Measurements from ENCODE around the gene IFNAR2. TPM values are rescaled to one million over a fixed set of nuclear protein-coding genes. Genes with fewer than 3 reads are reported as not detected.
A peak's percentile ranks its signal among the peaks of the same experiment; 100 is the strongest.

IFNAR2 gene
- total RNA-seq, 4 donors from 2014 or later: 0.20 to 16.5 (median 5.1) TPM

DNA sequence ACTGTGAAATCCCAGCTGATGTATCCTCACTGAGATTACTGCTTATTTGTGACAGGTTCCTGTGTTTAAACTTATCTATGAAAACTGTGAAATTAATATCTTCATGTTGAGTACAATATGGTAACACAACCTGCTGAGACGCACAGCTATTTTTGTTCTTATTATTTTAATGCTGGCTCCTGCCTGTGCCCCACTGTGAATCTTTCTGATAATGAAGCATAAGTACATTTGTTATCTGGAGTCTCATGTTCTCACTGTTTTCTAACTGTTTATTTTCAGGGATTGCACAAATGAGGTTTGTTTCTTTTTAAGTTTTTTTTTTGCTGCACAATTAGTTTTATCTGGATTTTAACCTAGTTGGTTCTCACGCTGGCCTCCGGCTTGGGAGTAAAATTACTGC lies 39.9 kb upstream of the IFNAR2 start:
- H3K36me3 ChIP-seq: no peaks in the 10 kb centered on the region
- no peaks in the 10 kb centered on the region for H3K4me1 ChIP-seq
- in situ Hi-C loops (cut with MboI; ENCODE audit: low pct_ligation_motif_present in 1 of 4, low pct_unique_long_range_greater_than_20kb in 1 of 4, low sequenced_read_pairs in 3 of 4) (loop anchor here in 3 of 4 donors (10.0 kb wide), 4 partner anchors 245 to 355 kb away; no protein-coding TSS in a partner anchor), intact Hi-C loops (cut with DNase I; ENCODE audit: low total_unique reads) (loop anchor here (10.0 kb wide), 1 partner anchor 245 kb away; no protein-coding TSS in a partner anchor)
- H3K27me3 ChIP-seq: peaks cover 35% of the 10 kb centered on the region
- WGBS, 2 donors (ENCODE audit: low coverage in 1 of 2): 54 to 79% methylated on average over 3 of the region's 3 CpGs
- no peaks in the 10 kb centered on the region for H3K9me3 ChIP-seq
- no peak overlapping the region for H3K27ac ChIP-seq
- no peak overlapping the region for H3K4me3 ChIP-seq
- DNase-seq: no peak
- TF ChIP-seq POLR2AphosphoS5 (IDR thresholded peaks at IDR 0.05) (no peak), POLR2A (IDR thresholded peaks at IDR 0.05) (no peak)

- Histone ChIP-seq H3K36me3 (no peaks in the 10 kb centered on the region), H3K4me1 (peaks cover 0 to 9% (median 3%) of the 10 kb centered on the region in 4 donors), H3K9me3 (no peaks in the 10 kb centered on the region), H3K27me3 (no peaks in the 10 kb centered on the region), H3K27ac (no peak overlapping the region), H3K4me3 (no peak overlapping the region)
- TF ChIP-seq POLR2A (IDR thresholded peaks at IDR 0.05) (no peak), POLR2AphosphoS5 (IDR thresholded peaks at IDR 0.05) (no peak), EP300 (IDR thresholded peaks at IDR 0.05; ENCODE audit: low read depth) (no peak), CTCF (IDR thresholded peaks at IDR 0.05) (peak; percentile 70 to 87 (median 82))
- intact Hi-C loops (cut with DNase I; ENCODE audit: low total_unique reads): loop anchor here (10.0 kb wide), 1 partner anchor 252 kb away; no protein-coding TSS in a partner anchor
- in situ Hi-C loops (cut with MboI; ENCODE audit: low pct_ligation_motif_present in 1 of 4, low pct_unique_long_range_greater_than_20kb in 1 of 4, low sequenced_read_pairs in 3 of 4): loop anchor here in 3 of 4 donors (5.0 to 10.0 kb wide), 5 partner anchors 248 to 362 kb away; no protein-coding TSS in a partner anchor
- 6 to 51% methylated on average over 2 to 14 of the region's 14 CpGs for WGBS, 2 donors (ENCODE audit: low coverage in 1 of 2)
- DNase-seq: peak; percentile 63
These were observed 32.8 kb upstream of the IFNAR2 start for GRCh38 chr21:33196941-33197374.

GRCh38 chr21:33197496-33197895 lies 32.2 kb upstream of the IFNAR2 start:
- in situ Hi-C loops (cut with MboI; ENCODE audit: low pct_ligation_motif_present in 1 of 4, low pct_unique_long_range_greater_than_20kb in 1 of 4, low sequenced_read_pairs in 3 of 4) (loop anchor here in 3 of 4 donors (5.0 to 10.0 kb wide), 5 partner anchors 247 to 363 kb away; no protein-coding TSS in a partner anchor), intact Hi-C loops (cut with DNase I; ENCODE audit: low total_unique reads) (loop anchor here (10.0 kb wide), 1 partner anchor 253 kb away; no protein-coding TSS in a partner anchor)
- WGBS, 2 donors (ENCODE audit: low coverage in 1 of 2): 51 to 65% methylated on average over 4 of the region's 4 CpGs
- TF ChIP-seq CTCF (IDR thresholded peaks at IDR 0.05) (no peak), EP300 (IDR thresholded peaks at IDR 0.05; ENCODE audit: low read depth) (no peak), POLR2AphosphoS5 (IDR thresholded peaks at IDR 0.05) (no peak), POLR2A (IDR thresholded peaks at IDR 0.05) (no peak)
- no peak for DNase-seq
- H3K4me3 ChIP-seq: no peak overlapping the region
- peaks cover 0 to 13% (median 3%) of the 10 kb centered on the region in 4 donors for H3K4me1 ChIP-seq
- no peaks in the 10 kb centered on the region for H3K36me3 ChIP-seq
- peak overlapping the region in 2 of 4 donors; percentile 34 to 39 for H3K27ac ChIP-seq
- no peaks in the 10 kb centered on the region for H3K9me3 ChIP-seq
- no peaks in the 10 kb centered on the region for H3K27me3 ChIP-seq

DNA sequence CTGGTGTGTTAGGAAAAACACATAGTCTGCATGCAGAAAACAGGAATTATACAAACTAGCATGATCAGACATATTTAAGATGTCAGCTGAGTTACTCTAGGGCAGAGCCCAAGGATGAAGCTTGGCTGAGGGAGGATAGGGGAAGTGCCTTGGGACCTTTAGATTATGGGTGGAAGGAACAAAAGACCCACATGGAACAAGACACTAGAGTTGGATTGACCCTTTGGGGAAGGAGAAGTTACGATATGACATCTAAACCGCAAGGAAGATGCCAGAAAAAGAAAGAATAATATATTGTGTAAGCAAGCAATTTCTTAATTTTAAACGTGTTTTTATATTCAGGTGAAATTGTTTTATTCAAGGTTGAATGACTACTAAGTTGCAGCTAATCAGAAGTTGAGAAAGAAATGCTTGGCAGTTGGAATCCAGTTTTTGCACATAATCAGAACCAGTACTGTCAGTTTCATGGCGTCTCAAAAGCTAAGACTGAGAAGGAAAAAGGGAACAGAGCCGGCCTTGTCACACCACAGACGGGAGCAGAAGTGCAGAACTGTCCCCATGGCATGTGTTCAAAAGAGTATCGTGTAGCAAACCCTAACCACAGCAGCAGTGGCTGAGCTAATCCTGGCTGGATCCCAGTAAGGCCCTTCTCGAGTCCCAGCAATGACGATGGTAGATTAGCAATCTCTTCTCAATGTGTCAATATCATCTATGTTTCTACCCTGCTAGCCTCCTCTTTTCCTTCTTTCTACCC lies 31.2 kb upstream of the IFNAR2 start:
- peak; percentile 35 for DNase-seq
- 59 to 72% methylated on average over 7 to 9 of the region's 9 CpGs for whole genome bisulfite sequencing, 2 donors (ENCODE audit: low coverage in 1 of 2)
- H3K36me3 ChIP-seq: no peaks in the 10 kb centered on the region
- H3K4me3 ChIP-seq: no peak overlapping the region
- TF ChIP-seq POLR2A (IDR thresholded peaks at IDR 0.05) (no peak), POLR2AphosphoS5 (IDR thresholded peaks at IDR 0.05) (no peak), CTCF (IDR thresholded peaks at IDR 0.05) (no peak), EP300 (IDR thresholded peaks at IDR 0.05; ENCODE audit: low read depth) (no peak)
- in situ Hi-C loops (cut with MboI; ENCODE audit: low pct_ligation_motif_present in 1 of 4, low pct_unique_long_range_greater_than_20kb in 1 of 4, low sequenced_read_pairs in 3 of 4) (loop anchor here in 3 of 4 donors (5.0 to 10.0 kb wide), 5 partner anchors 246 to 364 kb away; no protein-coding TSS in a partner anchor), intact Hi-C loops (cut with DNase I; ENCODE audit: low total_unique reads) (loop anchor here (10.0 kb wide), 1 partner anchor 254 kb away; no protein-coding TSS in a partner anchor)
- peaks cover 0 to 21% (median 8%) of the 10 kb centered on the region in 4 donors for H3K4me1 ChIP-seq
- H3K9me3 ChIP-seq: no peaks in the 10 kb centered on the region
- peak overlapping the region in 3 of 4 donors; percentile 19 to 52 (median 44) for H3K27ac ChIP-seq
- H3K27me3 ChIP-seq: no peaks in the 10 kb centered on the region

Data from transverse colon (tissue), 4 donors.